Adrenal gland (tissue), 12 donors: Measurements from ENCODE around the gene MCRS1. TPM values are rescaled to one million over a fixed set of nuclear protein-coding genes. Genes with fewer than 3 reads are reported as not detected.

Experiments
- DNase-seq, 7 donors: peaks; one replicate each; pipeline ENCODE4 v3.0.0-alpha.2; 2019 to 2020
- H3K27ac ChIP-seq, 5 donors: fragments of 200-600 bp; sonication (generic) in 4 of 5; 1 replicate in 3 of 5; 2 replicates in 2 of 5; pipeline versions ENCODE4 v1.5.1 to v1.8.0; 2016 to 2020; ENCODE audit warnings: mild to moderate bottlenecking in 1 of 5
- H3K27me3 ChIP-seq: fragments of 200-600 bp; 2 replicates; pipeline ENCODE4 v1.8.0; 2021
- H3K36me3 ChIP-seq, 2 donors: fragments of 200-600 bp; replicated peaks in 1 of 2; 1 replicate in 1 of 2; 2 replicates in 1 of 2; pipeline versions ENCODE4 v1.5.1 to v1.8.0; 2018 to 2022
- H3K4me1 ChIP-seq, 2 donors: fragments of 200-600 bp; replicated peaks in 1 of 2; 1 replicate in 1 of 2; 2 replicates in 1 of 2; pipeline versions ENCODE4 v1.5.1 to v1.8.0; 2018 to 2021
- H3K4me3 ChIP-seq, 4 donors: fragments of 200-600 bp; sonication (generic) in 3 of 4; one replicate each; pipeline ENCODE4 v1.5.1; 2016 to 2018
- H3K9me3 ChIP-seq, 3 donors: fragments of 200-600 bp; sonication (generic) in 1 of 3; replicated peaks in 1 of 3; 1 replicate in 2 of 3; 2 replicates in 1 of 3; pipeline versions ENCODE4 v1.5.1 to v1.8.0; 2016 to 2021
- CTCF ChIP-seq, 6 experiments: fragments of 450-650 bp in 4 of 6; fragments of 200-600 bp in 2 of 6; sonication (generic) in 1 of 6; IDR thresholded peaks; 1 replicate in 5 of 6; 2 replicates in 1 of 6; pipeline versions ENCODE4 v1.5.1 to v1.8.0; 2016 to 2021; ENCODE audit warnings: antibody characterized with exemption in 6 of 6, mild to moderate bottlenecking in 2 of 6, moderate library complexity in 1 of 6
- POLR2A ChIP-seq, 2 donors: fragments of 450-650 bp; IDR thresholded peaks; one replicate each; pipeline ENCODE4 v1.6.1; 2017; ENCODE audit warnings: antibody characterized with exemption in 2 of 2, mild to moderate bottlenecking in 2 of 2, moderate library complexity in 1 of 2
- WGBS, 4 donors: extraction: QIAGEN DNeasy Blood & Tissue Kit in 2 of 4; methylation state at CpG; one replicate each; pipeline versions ENCODE4 v1.1.5 to v1.1.7; 2013 to 2017; 5-methylcytosine and 5-hydroxymethylcytosine counted together
- intact Hi-C, 2 donors: fragments of 100-400 bp; cut with DNase I; formaldehyde crosslinking; loops; one replicate each; pipeline versions ENCODE4 v1.14.1 to v1.15.0; 2022 to 2023
- polyA plus RNA-seq, 3 donors: library from polyadenylated mRNA; stranded (reverse); fragments of 200-250 nt in 2 of 3; fragments of 350-450 nt in 1 of 3; fragmentation: Illumina TruSeq in 1 of 3; extraction: RNeasy Lipid Tissue Mini Kit (QIAGEN cat#74804) in 1 of 3; gene quantifications; one replicate each; pipeline ENCODE4 v1.2.3, GENCODE V29; 2013 to 2014
- total RNA-seq, 9 donors: library from RNA; depleted of rRNA in 4 of 9; stranded (reverse); fragments of >200 nt in 4 of 9; fragments of 120-200 nt in 1 of 9; fragmentation: NEBNext Ultra II Directional in 1 of 9; extraction: Animal tissue kit (Norgen Biotek cat#: 25700) in 1 of 9; gene quantifications; one replicate each; pipeline versions ENCODE4 v1.1.0 to v1.2.4, GENCODE V29; 2013 to 2023
- donor health status: healthy with polysubstance abuse.
- donor health status: Bipolar disorder and iron deficiency.
- donor health status: DM: yes; HTN: yes; CAD: no.
- donor health status: DM: no; HTN: no; CAD: no.
- donor health status: DM: no; HTN: no; CAD: no.
- donor health status: DM: yes; HTN: yes; CAD: no.

The MCRS1 gene
- total and polyA plus RNA-seq, 12 donors: 28.3 to 98.1 (median 52.3) TPM

DNA sequence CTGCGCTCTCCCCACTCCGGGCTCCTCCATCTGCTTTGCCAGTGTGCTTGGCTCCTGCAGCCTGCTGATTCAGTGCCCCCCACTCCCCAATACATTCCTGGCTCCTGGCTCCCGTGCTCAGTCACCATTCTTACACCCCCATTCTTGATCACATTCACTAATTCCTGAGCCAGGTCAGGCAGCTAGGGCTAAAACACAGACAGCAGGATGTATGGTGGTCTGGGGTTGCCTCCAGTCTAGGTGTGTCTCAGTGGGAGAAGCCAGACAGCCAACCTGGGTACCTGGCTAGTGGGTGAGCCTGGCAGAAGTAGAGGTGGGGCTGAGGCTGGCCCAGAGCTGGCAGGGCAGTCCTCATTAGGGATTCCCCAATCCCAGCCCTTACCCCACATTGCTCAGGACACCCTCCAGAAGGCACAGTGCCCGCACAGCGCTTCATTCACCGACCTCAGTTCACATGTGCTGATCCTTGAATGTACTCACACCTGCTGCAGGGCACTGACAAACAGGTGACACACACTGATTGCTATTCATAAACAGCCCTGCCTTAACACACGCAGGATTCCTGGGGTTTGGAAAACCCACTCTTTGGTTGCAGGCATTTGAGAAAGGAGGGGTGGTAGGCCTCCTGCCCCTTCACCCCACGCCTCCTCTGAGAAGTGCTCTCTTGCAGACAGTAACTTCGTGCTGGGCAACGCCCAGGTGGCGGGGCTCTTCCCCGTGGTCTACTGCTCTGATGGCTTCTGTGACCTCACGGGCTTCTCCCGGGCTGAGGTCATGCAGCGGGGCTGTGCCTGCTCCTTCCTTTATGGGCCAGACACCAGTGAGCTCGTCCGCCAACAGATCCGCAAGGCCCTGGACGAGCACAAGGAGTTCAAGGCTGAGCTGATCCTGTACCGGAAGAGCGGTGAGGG, 27.5 kb downstream of the MCRS1 start:
- DNase-seq: no peak
- H3K27me3 ChIP-seq: no peaks in the 10 kb centered on the region
- intact Hi-C loops: no loop called here
- H3K27ac ChIP-seq: no peak overlapping the region
- no peaks in the 10 kb centered on the region for H3K9me3 ChIP-seq
- H3K36me3 ChIP-seq: no peaks in the 10 kb centered on the region
- no peak overlapping the region for H3K4me3 ChIP-seq
- TF ChIP-seq POLR2A (IDR thresholded peaks at IDR 0.05): no peak
- TF ChIP-seq CTCF (IDR thresholded peaks at IDR 0.05): no peak
- H3K4me1 ChIP-seq: peaks cover 13 to 16% of the 10 kb centered on the region in 2 donors
- WGBS, 4 donors: 87 to 90% (median 88%) methylated on average over 15 to 21 of the region's 21 CpGs

DNA sequence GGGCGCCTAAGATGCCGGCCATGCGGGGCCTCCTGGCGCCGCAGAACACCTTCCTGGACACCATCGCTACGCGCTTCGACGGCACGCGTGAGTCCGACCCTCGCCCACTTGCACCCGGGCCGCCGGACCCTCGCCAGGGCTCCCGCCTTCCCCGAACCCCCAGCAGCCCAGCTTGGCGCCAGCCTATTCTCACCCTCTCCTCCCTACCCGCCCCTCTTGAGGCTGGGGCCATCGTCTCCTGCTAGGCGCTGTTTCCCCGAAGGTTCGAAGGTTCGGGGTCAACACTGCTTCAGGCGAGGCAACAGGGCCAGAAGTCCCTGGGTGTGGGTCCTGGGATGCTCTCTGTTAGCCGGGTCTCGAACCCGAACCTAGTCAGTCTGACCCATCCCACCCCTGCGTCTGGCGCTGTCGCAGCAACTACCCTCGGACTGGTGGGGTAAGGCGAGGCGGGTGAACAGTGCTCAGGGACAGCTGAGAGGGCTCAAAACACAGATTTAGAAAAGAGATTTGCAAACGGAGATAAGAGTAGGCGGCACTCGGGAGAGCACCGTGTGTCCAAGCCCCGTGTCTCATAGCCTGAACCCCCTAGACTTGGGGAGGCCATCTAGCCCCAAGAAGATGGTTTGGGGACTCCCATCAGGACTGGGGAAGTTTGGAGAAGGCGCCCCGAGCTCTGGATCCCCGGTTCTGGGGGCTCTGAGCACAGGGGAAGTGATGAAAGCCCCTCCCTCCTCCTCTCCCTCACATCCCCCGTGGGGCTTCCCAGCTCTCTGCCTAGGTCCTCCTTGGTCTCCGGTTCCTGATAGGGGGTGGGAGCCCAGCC, 28.3 kb downstream of the MCRS1 start:
- WGBS, 4 donors: 23 to 44% (median 32%) methylated on average over 31 to 47 of the region's 47 CpGs
- Histone ChIP-seq H3K27ac (no peak overlapping the region), H3K4me1 (peaks cover 13 to 16% of the 10 kb centered on the region in 2 donors), H3K36me3 (no peaks in the 10 kb centered on the region), H3K27me3 (no peaks in the 10 kb centered on the region), H3K4me3 (peak overlapping the region in 1 of 4 donors; percentile 63), H3K9me3 (no peaks in the 10 kb centered on the region)
- DNase-seq: no peak
- no peak for TF ChIP-seq CTCF (IDR thresholded peaks at IDR 0.05)
- no peak for TF ChIP-seq POLR2A (IDR thresholded peaks at IDR 0.05)
- intact Hi-C loops: no loop called here

GRCh38 chr12:49538510-49539403, 29.2 kb downstream of the MCRS1 start, which contains the start of gene KCNH3:
TSS of gene KCNH3 (plus strand) at chr12:49539030. CDS start at chr12:49539417, 387 bp downstream.
- Histone ChIP-seq H3K27ac (no peak within 1 kb of the TSS), H3K27me3 (no peaks in the 10 kb centered on the region), H3K4me1 (peaks cover 13 to 16% of the 10 kb centered on the region in 2 donors), H3K36me3 (no peaks in the 10 kb centered on the region), H3K9me3 (no peaks in the 10 kb centered on the region), H3K4me3 (peak within 1 kb of the TSS in 3 of 4 donors; percentile 6 to 63 (median 14))
- intact Hi-C loops: no loop called here
- WGBS, 4 donors: 0 to 2% (median 1%) methylated on average over 6 to 106 of the region's 107 CpGs
- peak; percentile 81 to 88 (median 86) for DNase-seq
- TF ChIP-seq POLR2A (IDR thresholded peaks at IDR 0.05) (no peak), CTCF (IDR thresholded peaks at IDR 0.05) (no peak)
